Measurements from ENCODE around the gene C1QA. TPM values are rescaled to one million over a fixed set of nuclear protein-coding genes. Genes with fewer than 3 reads are reported as not detected.

The C1QA gene
- total RNA-seq, 2 donors from 2014 or later: not detected

- H3K4me3 ChIP-seq (ENCODE audit: low read length): no peak overlapping the region
- H3K4me1 ChIP-seq (ENCODE audit: control insufficient read depth, insufficient read depth, low read length): no peaks in the 10 kb centered on the region
- no peaks in the 10 kb centered on the region for H3K4me1 Mint-ChIP-seq
- no peak overlapping the region for H3K27ac ChIP-seq (ENCODE audit: low read depth, low read length)
- no peak overlapping the region for H3K9ac ChIP-seq (ENCODE audit: extremely low read depth, low read length, poor library complexity, severe bottlenecking)
- no peak for DNase-seq
- no peak overlapping the region for H3K27ac Mint-ChIP-seq
- no peaks in the 10 kb centered on the region for H3K36me3 ChIP-seq (ENCODE audit: control insufficient read depth, insufficient read depth, low read length)
- peaks cover 57% of the 10 kb centered on the region for H3K27me3 Mint-ChIP-seq (ENCODE audit: insufficient read depth)
- no peak for TF ChIP-seq CTCF (conservative IDR thresholded peaks at IDR 0.05)
- no peaks in the 10 kb centered on the region for H3K9me3 ChIP-seq (ENCODE audit: control insufficient read depth, low read length)
- H3K36me3 Mint-ChIP-seq (ENCODE audit: low read depth): no peaks in the 10 kb centered on the region
- H3K9me3 Mint-ChIP-seq: no peaks in the 10 kb centered on the region
- WGBS, 2 experiments (ENCODE audit: insufficient coverage in 1 of 2, insufficient read length in 1 of 2): 33 to 44% methylated on average over 4 to 6 of the region's 6 CpGs
- H3K27me3 ChIP-seq (ENCODE audit: control insufficient read depth, insufficient read depth, low read length, poor library complexity, severe bottlenecking): peaks cover 66% of the 10 kb centered on the region
- no peak overlapping the region for H3K4me3 Mint-ChIP-seq
These were observed 27.1 kb upstream of the C1QA start for GRCh38 chr1:22609291-22609690.

GRCh38 chr1:22611530-22611947, 24.9 kb upstream of the C1QA start:
- no peak for TF ChIP-seq CTCF (conservative IDR thresholded peaks at IDR 0.05)
- Histone ChIP-seq H3K4me3 (ENCODE audit: low read length) (no peak overlapping the region), H3K36me3 (ENCODE audit: control insufficient read depth, insufficient read depth, low read length) (no peaks in the 10 kb centered on the region), H3K27me3 (ENCODE audit: control insufficient read depth, insufficient read depth, low read length, poor library complexity, severe bottlenecking) (peaks cover 45% of the 10 kb centered on the region), H3K9ac (ENCODE audit: extremely low read depth, low read length, poor library complexity, severe bottlenecking) (no peak overlapping the region), H3K9me3 (ENCODE audit: control insufficient read depth, low read length) (no peaks in the 10 kb centered on the region), H3K4me1 (ENCODE audit: control insufficient read depth, insufficient read depth, low read length) (no peaks in the 10 kb centered on the region), H3K27ac (ENCODE audit: low read depth, low read length) (no peak overlapping the region)
- peaks cover 39% of the 10 kb centered on the region for H3K27me3 Mint-ChIP-seq (ENCODE audit: insufficient read depth)
- no peak overlapping the region for H3K4me3 Mint-ChIP-seq
- H3K9me3 Mint-ChIP-seq: no peaks in the 10 kb centered on the region
- no peaks in the 10 kb centered on the region for H3K36me3 Mint-ChIP-seq (ENCODE audit: low read depth)
- no peaks in the 10 kb centered on the region for H3K4me1 Mint-ChIP-seq
- no peak overlapping the region for H3K27ac Mint-ChIP-seq
- WGBS, 2 experiments (ENCODE audit: insufficient coverage in 1 of 2, insufficient read length in 1 of 2): 20 to 30% methylated on average over 7 of the region's 7 CpGs
- peak; percentile 97 for DNase-seq

- no peaks in the 10 kb centered on the region for H3K9me3 ChIP-seq (ENCODE audit: control insufficient read depth, low read length)
- no peak overlapping the region for H3K27ac ChIP-seq (ENCODE audit: low read depth, low read length)
- no peaks in the 10 kb centered on the region for H3K4me1 ChIP-seq (ENCODE audit: control insufficient read depth, insufficient read depth, low read length)
- Mint-ChIP-seq H3K4me1 (no peaks in the 10 kb centered on the region), H3K36me3 (ENCODE audit: low read depth) (no peaks in the 10 kb centered on the region), H3K4me3 (no peak overlapping the region), H3K27me3 (ENCODE audit: insufficient read depth) (peaks cover 29% of the 10 kb centered on the region), H3K27ac (no peak overlapping the region), H3K9me3 (no peaks in the 10 kb centered on the region)
- peaks cover 38% of the 10 kb centered on the region for H3K27me3 ChIP-seq (ENCODE audit: control insufficient read depth, insufficient read depth, low read length, poor library complexity, severe bottlenecking)
- no peak for DNase-seq
- 63 to 71% methylated on average over 8 to 12 of the region's 12 CpGs for WGBS, 2 experiments (ENCODE audit: insufficient coverage in 1 of 2, insufficient read length in 1 of 2)
- no peak overlapping the region for H3K4me3 ChIP-seq (ENCODE audit: low read length)
- H3K9ac ChIP-seq (ENCODE audit: extremely low read depth, low read length, poor library complexity, severe bottlenecking): no peak overlapping the region
- H3K36me3 ChIP-seq (ENCODE audit: control insufficient read depth, insufficient read depth, low read length): no peaks in the 10 kb centered on the region
- TF ChIP-seq CTCF (conservative IDR thresholded peaks at IDR 0.05): no peak
These were observed 23.5 kb upstream of the C1QA start for GRCh38 chr1:22612671-22613571.
